Measurements from ENCODE around the gene HDAC2.
"Not testable (repeated sequence)": the region's sequence is repeated elsewhere in the genome, so short reads cannot be mapped to it uniquely, and the experiment has no call there.

DNA sequence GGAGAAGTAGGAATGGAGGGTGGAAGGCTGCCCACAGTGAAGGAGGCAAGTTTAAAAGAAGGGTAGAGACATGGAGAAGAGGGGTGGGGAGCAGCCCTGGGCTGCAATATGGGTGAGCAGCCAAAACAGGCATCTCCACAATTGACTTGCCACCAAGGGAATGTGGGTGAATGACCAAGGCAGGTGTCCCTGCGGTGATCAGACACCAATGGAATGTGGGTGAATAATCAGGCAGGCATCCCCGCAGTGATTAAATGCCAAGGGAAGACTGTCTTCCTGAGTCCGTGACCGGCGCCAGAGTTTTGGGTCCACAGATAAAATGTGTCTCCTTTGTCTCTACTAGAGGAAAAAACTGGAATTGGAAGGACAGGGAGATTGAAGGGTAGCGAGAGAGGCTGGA is 46.2 kb upstream of the HDAC2 start:
- TF ChIP-seq, protein P1, sequence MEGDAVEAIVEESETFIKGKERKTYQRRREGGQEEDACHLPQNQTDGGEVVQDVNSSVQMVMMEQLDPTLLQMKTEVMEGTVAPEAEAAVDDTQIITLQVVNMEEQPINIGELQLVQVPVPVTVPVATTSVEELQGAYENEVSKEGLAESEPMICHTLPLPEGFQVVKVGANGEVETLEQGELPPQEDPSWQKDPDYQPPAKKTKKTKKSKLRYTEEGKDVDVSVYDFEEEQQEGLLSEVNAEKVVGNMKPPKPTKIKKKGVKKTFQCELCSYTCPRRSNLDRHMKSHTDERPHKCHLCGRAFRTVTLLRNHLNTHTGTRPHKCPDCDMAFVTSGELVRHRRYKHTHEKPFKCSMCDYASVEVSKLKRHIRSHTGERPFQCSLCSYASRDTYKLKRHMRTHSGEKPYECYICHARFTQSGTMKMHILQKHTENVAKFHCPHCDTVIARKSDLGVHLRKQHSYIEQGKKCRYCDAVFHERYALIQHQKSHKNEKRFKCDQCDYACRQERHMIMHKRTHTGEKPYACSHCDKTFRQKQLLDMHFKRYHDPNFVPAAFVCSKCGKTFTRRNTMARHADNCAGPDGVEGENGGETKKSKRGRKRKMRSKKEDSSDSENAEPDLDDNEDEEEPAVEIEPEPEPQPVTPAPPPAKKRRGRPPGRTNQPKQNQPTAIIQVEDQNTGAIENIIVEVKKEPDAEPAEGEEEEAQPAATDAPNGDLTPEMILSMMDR (conservative IDR thresholded peaks at IDR 0.05; ENCODE audit: low read depth in 2 of 2), result not testable (repeated sequence)
- TF ChIP-seq JUNB (IDR thresholded peaks at IDR 0.05; ENCODE audit: unreplicated experiment); EZH2 (IDR thresholded peaks at IDR 0.05; ENCODE audit: low read depth, unreplicated experiment); EZH2phosphoT487 (IDR thresholded peaks at IDR 0.05; ENCODE audit: unreplicated experiment); CREB1 (CRISPR knock-in tag; IDR thresholded peaks at IDR 0.05; ENCODE audit: low read depth): not testable (repeated sequence)
- TF ChIP-seq, protein P2, sequence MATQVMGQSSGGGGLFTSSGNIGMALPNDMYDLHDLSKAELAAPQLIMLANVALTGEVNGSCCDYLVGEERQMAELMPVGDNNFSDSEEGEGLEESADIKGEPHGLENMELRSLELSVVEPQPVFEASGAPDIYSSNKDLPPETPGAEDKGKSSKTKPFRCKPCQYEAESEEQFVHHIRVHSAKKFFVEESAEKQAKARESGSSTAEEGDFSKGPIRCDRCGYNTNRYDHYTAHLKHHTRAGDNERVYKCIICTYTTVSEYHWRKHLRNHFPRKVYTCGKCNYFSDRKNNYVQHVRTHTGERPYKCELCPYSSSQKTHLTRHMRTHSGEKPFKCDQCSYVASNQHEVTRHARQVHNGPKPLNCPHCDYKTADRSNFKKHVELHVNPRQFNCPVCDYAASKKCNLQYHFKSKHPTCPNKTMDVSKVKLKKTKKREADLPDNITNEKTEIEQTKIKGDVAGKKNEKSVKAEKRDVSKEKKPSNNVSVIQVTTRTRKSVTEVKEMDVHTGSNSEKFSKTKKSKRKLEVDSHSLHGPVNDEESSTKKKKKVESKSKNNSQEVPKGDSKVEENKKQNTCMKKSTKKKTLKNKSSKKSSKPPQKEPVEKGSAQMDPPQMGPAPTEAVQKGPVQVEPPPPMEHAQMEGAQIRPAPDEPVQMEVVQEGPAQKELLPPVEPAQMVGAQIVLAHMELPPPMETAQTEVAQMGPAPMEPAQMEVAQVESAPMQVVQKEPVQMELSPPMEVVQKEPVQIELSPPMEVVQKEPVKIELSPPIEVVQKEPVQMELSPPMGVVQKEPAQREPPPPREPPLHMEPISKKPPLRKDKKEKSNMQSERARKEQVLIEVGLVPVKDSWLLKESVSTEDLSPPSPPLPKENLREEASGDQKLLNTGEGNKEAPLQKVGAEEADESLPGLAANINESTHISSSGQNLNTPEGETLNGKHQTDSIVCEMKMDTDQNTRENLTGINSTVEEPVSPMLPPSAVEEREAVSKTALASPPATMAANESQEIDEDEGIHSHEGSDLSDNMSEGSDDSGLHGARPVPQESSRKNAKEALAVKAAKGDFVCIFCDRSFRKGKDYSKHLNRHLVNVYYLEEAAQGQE (IDR thresholded peaks at IDR 0.05; ENCODE audit: unreplicated experiment), result not testable (repeated sequence)
